SK-N-DZ (cell line): ENCODE results near the gene ADPRS.

Source experiments
- DNase-seq: peaks from one replicate; pipeline ENCODE4 v3.0.0-alpha.2; 2015; ENCODE audit warnings: low spot score

Gene ADPRS

GRCh38 chr1:36132029-36132428 is 43.3 kb downstream of the ADPRS start:
- no peak for DNase-seq

GRCh38 chr1:36133484-36133883 is 44.8 kb downstream of the ADPRS start:
- no peak for DNase-seq

- DNase-seq, result no peak
Observed at GRCh38 chr1:36134031-36134430, 45.3 kb downstream of the ADPRS start.

GRCh38 chr1:36134505-36135329 is 46.0 kb downstream of the ADPRS start:
- DNase-seq, result peak; percentile 49

GRCh38 chr1:36135330-36135667 is 46.6 kb downstream of the ADPRS start:
- DNase-seq, result no peak

GRCh38 chr1:36135796-36136195 is 47.1 kb downstream of the ADPRS start:
- no peak for DNase-seq

DNA sequence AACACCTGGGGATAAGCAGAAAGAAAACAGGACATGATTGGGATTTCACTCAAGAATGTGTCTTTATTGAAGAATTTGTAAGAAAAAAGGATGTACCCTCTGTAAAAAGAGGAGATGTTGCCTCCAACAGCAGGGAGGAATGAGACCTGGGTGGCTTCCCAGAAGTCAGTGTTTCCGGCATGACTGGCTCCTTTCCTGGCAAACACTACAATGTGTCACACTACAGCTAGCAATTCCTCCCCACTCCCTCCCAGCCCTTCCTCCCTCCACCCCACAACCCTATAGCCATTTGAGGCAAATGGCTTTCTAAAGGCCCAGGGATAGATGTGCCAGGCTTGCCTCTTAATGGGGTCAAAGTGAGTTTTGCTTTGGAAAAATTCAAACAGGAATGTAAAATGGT is 47.8 kb downstream of the ADPRS start:
- no peak for DNase-seq

GRCh38 chr1:36137226-36137625 is 48.5 kb downstream of the ADPRS start:
- no peak for DNase-seq

DNA sequence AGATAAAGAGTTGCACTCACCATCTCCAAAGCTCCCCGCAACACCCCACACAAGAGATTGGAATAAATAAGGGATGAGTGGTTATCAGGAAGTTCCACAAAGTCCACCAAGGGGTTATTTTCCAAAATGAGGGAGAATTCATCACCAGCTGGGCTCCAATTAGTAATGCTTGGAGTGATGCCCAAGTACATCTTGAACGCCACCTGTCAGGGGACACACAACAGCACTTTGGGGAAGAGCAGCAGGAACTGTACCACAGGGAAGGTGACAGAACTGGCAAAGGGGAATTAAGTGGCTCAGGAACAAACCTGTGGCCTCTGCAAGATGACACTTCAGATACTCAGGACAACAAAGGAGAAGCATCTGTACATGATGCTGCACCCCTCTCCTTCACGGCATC is 49.1 kb downstream of the ADPRS start:
- DNase-seq, result no peak

DNA sequence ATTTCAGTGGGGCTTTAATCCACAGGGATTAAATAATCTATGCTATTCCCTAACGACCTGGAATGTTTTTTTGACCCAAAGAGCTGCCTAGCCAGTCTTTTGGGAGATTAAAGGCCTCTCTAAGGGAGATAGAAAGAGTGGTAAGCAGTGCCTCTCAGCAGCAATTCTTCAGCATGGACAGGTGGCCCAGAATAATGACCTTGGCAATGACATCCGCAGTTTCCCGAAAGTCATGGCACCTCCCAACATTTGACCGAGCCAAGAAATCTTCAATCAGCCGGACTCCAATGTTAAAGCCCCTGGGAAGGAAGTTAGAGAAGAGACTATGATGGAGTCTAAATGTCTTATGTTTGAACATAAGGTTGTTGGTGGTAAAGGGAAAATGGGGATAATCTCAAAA is 50.8 kb downstream of the ADPRS start:
- DNase-seq, result no peak

DNA sequence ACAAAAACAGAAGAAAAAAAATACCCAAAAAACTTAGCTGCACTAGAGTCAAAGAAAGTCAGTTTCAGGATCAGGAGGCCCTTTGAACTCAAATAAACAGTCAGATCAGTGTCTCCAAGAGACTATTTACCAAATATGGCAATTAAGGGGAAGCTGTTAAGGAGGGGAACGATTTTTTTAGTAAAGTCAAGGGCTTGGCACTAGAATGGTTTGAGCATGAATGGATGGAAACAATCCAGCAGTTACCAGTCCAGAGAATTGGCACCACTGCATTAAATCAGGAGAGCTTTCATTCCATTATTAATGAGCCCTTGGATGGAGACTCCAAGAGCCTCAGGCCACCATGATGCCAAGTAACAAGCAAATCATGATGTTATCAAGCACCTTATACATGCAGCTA is 53.4 kb downstream of the ADPRS start:
- no peak for DNase-seq

- DNase-seq, result no peak
Observed at GRCh38 chr1:36143424-36143823, 54.7 kb downstream of the ADPRS start.
